ENCODE results near the gene SMAP1.

The SMAP1 gene

DNA sequence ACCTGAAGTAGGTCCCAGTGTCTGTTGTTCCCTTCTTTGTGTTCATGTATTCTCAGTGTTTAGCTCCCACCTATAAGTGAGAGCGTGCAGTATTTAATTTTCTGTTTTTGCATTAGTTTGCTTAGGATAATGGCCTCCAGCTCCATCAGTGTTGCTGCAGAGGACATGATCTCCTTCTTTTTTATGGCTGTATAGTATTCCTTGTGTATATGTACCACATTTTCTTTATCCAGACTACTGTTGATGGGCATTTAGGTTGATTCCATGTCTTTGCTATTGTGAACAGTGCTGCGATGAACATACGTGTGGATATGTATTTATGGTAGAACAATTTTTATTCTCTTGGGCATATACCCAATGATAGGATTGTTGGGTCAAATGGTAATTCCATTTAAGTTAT lies 163.7 kb downstream of the SMAP1 start:
- no peak for DNase-seq (ENCODE audit: low read depth)
- H3K4me3 ChIP-seq (ENCODE audit: low read length) = no peak overlapping the region
- TF ChIP-seq, protein P1, sequence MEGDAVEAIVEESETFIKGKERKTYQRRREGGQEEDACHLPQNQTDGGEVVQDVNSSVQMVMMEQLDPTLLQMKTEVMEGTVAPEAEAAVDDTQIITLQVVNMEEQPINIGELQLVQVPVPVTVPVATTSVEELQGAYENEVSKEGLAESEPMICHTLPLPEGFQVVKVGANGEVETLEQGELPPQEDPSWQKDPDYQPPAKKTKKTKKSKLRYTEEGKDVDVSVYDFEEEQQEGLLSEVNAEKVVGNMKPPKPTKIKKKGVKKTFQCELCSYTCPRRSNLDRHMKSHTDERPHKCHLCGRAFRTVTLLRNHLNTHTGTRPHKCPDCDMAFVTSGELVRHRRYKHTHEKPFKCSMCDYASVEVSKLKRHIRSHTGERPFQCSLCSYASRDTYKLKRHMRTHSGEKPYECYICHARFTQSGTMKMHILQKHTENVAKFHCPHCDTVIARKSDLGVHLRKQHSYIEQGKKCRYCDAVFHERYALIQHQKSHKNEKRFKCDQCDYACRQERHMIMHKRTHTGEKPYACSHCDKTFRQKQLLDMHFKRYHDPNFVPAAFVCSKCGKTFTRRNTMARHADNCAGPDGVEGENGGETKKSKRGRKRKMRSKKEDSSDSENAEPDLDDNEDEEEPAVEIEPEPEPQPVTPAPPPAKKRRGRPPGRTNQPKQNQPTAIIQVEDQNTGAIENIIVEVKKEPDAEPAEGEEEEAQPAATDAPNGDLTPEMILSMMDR (IDR thresholded peaks at IDR 0.05; ENCODE audit: insufficient read depth, low read depth, low read length, missing control alignments) = no peak

DNA sequence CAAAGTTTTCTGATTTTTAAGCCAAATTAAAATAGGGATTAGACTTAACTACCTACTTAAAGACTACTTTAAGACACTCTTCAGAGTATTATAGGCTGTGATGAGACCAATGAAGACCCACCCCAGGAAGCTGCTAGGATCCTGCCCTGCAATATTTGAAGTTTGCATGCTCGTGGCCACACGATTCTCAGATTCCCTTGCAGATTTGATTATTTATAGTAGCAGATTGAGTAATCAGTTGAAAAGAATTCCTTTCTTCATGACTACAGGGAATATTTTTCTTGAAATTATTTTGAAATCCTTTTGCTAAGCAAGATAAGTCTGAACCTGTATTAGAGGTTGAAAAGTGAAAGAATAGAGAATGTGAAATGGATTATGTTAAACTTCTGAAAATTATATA lies 166.8 kb downstream of the SMAP1 start:
- peak; percentile 29 for DNase-seq (ENCODE audit: low read depth)
- H3K4me3 ChIP-seq (ENCODE audit: low read length) = no peak overlapping the region
- TF ChIP-seq, protein P1 (IDR thresholded peaks at IDR 0.05; ENCODE audit: insufficient read depth, low read depth, low read length, missing control alignments) = no peak

DNA sequence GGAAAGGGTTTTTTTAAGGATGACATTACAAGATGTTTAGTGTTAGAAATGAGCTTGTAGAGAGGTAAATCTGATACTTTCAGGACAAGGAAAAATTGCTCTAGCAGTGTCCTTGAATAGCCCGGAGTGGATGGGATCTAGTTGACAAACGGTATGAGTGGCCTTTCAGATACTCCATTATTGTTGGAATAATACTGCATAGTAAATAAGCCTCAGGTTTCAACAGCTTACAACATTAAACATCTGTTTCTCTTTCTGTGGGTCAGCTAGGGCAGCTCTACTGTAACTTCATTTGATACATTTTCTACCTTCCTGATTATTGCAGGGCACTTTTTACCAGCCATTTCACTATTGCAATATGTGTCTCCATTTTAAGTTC lies 171.2 kb downstream of the SMAP1 start:
- no peak overlapping the region for H3K4me3 ChIP-seq (ENCODE audit: low read length)
- TF ChIP-seq, protein P1 (IDR thresholded peaks at IDR 0.05; ENCODE audit: insufficient read depth, low read depth, low read length, missing control alignments) = no peak
- no peak for DNase-seq (ENCODE audit: low read depth)

DNA sequence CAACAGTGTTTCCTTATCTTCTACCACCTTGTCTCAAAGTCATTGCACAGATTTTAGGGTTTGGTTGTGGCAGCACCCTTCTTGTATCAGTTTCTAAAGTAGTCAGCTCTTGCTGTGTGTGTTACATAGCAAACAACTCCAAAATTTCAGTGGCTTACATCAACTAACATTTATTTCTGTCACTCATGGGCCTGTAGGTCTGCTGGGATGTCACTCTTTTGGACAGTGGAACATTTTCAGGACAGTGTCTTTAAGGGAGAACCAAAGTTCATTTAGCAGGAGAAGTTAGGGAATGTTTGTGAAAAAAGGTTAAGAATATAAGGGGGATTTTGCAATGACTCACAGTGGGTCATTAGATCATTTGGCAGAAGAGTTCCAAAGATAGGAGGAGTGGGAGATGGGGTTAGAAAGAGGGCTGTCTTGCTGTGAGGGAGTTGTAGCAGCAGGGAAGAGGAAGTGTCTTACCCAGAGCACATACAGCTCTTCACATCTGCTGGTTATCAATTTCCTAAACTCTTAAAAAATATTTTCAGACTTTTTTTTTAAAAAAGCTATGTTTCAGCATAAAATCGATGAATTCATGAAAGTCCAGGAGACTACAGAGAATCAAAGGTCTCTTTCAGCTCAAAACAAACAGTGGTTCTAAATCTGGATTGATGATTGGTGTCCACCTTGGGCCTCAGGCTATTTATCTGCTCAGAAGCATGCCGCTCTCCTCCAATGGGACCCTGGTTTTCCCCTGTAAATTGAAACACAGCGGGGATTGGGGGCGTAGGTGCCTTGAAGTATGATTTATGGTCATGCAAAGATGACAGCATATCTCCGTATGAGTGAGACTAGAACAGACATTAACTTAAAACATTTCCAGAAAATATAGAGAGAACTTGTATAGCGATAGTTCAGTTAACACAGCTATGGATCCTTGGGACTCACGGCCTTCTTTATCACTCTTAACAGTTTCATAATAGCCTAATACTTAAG lies 171.9 kb downstream of the SMAP1 start:
- H3K4me3 ChIP-seq (ENCODE audit: low read length) = no peak overlapping the region
- TF ChIP-seq, protein P1 (IDR thresholded peaks at IDR 0.05; ENCODE audit: insufficient read depth, low read depth, low read length, missing control alignments) = no peak
- DNase-seq (ENCODE audit: low read depth) = no peak

DNA sequence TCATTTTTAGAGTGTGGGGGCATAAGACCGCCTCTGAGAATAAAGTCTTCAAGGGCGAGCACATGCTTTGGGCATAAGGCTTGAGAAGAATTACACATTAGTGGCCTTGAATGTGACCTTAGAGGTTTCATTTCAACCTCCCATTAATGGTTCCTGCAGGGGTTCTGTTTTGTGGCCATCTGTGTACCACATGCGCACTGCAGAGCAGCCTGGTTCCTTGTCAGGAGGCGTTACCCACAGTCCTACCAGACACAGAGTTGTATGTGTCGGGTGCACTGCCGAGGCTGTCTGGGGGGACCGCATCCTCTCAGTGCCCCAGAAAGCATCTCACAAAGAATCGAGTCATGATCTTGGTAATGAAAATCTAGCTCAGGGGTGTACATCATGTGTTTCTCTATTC lies 173.4 kb downstream of the SMAP1 start:
- H3K4me3 ChIP-seq (ENCODE audit: low read length) = no peak overlapping the region
- TF ChIP-seq, protein P1 (IDR thresholded peaks at IDR 0.05; ENCODE audit: insufficient read depth, low read depth, low read length, missing control alignments) = no peak
- no peak for DNase-seq (ENCODE audit: low read depth)

DNA sequence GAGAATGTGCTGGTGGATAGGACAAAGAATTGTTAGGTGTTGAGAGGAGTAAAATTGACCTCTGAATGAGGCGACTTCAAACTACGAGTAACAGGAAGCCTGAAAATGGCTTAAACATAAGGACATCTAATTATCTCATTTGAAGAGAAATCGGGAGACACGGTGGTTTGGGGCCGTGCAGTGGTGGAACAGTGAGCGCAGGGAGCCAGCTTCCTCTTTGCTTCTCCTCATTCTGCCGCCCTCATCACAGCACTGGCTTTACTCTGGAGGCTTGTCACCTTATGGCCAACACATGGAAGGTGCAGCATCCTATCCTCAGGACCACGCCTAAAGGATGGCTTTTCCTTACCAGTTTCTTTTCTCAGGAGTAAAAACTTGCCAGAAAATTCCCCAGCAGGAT lies 174.9 kb downstream of the SMAP1 start:
- H3K4me3 ChIP-seq (ENCODE audit: low read length) = no peak overlapping the region

More for the DNA sequence above, 174.9 kb downstream of the SMAP1 start:
- no peak for DNase-seq (ENCODE audit: low read depth)
- TF ChIP-seq, protein P1 (IDR thresholded peaks at IDR 0.05; ENCODE audit: insufficient read depth, low read depth, low read length, missing control alignments) = no peak

Measured in epithelial cell of esophagus (primary cell).